Astrocyte (in vitro differentiated cells and primary cell): Measurements from ENCODE around the gene PROSER2.

Experiments
- CTCF ChIP-seq: IDR thresholded peaks from 2 replicates; pipeline ENCODE4 v1.5.1; 2011; ENCODE audit warnings: low read depth, mild to moderate bottlenecking, inconsistent platforms, low read length, moderate library complexity; ENCODE audit not compliant: insufficient read depth
- EZH2 ChIP-seq: IDR thresholded peaks from 2 replicates; pipeline ENCODE4 v1.6.1; 2012; ENCODE audit warnings: mild to moderate bottlenecking, low read length, inconsistent platforms; ENCODE audit not compliant: insufficient read depth

- TF ChIP-seq CTCF, result no peak
- TF ChIP-seq EZH2, result no peak
These were observed 46.1 kb downstream of the PROSER2 start for GRCh38 chr10:11869219-11869618.
